Testis (tissue), 2 donors: ENCODE measurements around the gene MLANA.

Experiments
- CTCF ChIP-seq, 3 experiments: fragments of 450-650 bp in 2 of 3; fragments of 200-600 bp in 1 of 3; sonication (generic) in 1 of 3; IDR thresholded peaks; one replicate each; pipeline ENCODE4 v1.5.1; 2016 to 2019; ENCODE audit warnings: antibody characterized with exemption in 3 of 3, mild to moderate bottlenecking in 2 of 3, moderate library complexity in 1 of 3
- POLR2A ChIP-seq: fragments of 450-650 bp; IDR thresholded peaks from one replicate; pipeline ENCODE4 v1.6.1; 2017; ENCODE audit warnings: antibody characterized with exemption, mild to moderate bottlenecking, moderate library complexity

GRCh38 chr9:5870020-5870339 is 20.7 kb upstream of the MLANA start:
- TF ChIP-seq CTCF (IDR thresholded peaks at IDR 0.05) (no peak), POLR2A (no peak)
